ENCODE results near the gene VSIG10L2.

GRCh38 chr11:125959511-125959910 is 13.7 kb downstream of the VSIG10L2 start:
- TF ChIP-seq CTCF (IDR thresholded peaks at IDR 0.05) (no peak), POLR2A (IDR thresholded peaks at IDR 0.05) (no peak)
